B cell (primary cell): ENCODE measurements around the gene TTLL10.

Experiments
- EZH2 ChIP-seq: IDR thresholded peaks from 2 replicates; pipeline ENCODE4 v1.6.1; 2012; ENCODE audit warnings: borderline replicate concordance, low read depth, mild to moderate bottlenecking, moderate library complexity, low read length; ENCODE audit not compliant: insufficient read depth, poor library complexity, severe bottlenecking
- TF ChIP-seq, protein P1 (sequence below): fragments of 200-600 bp; IDR thresholded peaks from one replicate; pipeline ENCODE4 v1.8.0; 2022; ENCODE audit warnings: antibody characterized with exemption, mild to moderate bottlenecking

DNA sequence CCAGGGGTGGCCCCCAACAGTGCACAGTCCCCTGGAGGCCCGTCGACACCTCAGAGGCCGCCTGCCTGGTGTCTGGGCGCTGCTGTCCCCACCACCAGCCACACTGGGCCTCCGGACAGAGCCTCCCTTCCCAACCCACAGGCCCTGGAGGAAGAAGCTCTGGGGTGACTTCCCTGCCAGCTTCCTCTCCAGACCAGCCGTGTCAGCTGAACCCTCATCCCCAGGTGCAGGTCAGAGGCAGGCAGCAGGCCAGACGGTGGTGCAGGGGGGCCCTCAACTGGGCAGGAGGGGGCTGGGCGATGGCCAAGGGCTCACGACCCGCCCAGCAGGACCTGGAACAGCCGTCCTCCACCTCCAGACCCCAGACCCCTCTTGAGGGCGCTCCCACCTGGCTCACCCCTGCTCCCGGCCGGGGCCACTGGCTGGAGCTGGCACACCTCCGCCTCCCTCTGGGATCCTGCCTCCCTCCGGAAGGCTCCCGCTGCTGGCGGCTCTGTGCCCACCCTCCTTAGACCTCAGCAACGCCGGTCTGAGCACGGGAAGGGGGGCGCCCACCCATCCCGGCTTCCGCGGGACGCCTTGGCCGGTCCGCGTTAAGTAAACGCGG is 32.2 kb downstream of the TTLL10 start:
- TF ChIP-seq, protein P1, sequence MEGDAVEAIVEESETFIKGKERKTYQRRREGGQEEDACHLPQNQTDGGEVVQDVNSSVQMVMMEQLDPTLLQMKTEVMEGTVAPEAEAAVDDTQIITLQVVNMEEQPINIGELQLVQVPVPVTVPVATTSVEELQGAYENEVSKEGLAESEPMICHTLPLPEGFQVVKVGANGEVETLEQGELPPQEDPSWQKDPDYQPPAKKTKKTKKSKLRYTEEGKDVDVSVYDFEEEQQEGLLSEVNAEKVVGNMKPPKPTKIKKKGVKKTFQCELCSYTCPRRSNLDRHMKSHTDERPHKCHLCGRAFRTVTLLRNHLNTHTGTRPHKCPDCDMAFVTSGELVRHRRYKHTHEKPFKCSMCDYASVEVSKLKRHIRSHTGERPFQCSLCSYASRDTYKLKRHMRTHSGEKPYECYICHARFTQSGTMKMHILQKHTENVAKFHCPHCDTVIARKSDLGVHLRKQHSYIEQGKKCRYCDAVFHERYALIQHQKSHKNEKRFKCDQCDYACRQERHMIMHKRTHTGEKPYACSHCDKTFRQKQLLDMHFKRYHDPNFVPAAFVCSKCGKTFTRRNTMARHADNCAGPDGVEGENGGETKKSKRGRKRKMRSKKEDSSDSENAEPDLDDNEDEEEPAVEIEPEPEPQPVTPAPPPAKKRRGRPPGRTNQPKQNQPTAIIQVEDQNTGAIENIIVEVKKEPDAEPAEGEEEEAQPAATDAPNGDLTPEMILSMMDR = no peak
- no peak for TF ChIP-seq EZH2
